ELF-1 (cell line): ENCODE measurements around the gene ADGRV1.
A peak's percentile ranks its signal among the peaks of the same experiment; 100 is the strongest.
"Not testable (repeated sequence)": the region's sequence is repeated elsewhere in the genome, so short reads cannot be mapped to it uniquely, and the experiment has no call there.

Source experiments
- DNase-seq: peaks from one replicate; pipeline ENCODE4 v3.0.0-alpha.2; 2016; ENCODE audit warnings: low read depth, low spot score

ADGRV1 gene

DNA sequence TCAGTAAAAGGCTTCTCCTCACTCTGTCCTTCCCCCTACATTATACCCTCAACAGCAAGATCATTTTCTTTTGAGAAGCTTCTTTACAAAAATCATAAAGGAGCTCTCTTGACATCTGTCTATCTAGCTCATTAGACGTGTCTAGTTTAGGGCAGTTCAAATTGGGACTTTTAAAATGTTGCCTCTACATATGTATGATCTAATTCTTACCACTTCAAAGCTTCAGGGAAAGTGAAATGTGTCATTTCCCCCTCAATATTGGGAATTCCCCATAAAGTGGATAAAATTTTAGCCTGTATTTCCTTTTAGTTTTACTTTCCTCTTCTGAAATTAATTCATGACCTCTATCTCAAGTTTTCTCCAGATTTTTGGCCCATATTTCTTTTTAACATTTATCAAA lies 500.8 kb downstream of the ADGRV1 start:
- no peak for DNase-seq

DNA sequence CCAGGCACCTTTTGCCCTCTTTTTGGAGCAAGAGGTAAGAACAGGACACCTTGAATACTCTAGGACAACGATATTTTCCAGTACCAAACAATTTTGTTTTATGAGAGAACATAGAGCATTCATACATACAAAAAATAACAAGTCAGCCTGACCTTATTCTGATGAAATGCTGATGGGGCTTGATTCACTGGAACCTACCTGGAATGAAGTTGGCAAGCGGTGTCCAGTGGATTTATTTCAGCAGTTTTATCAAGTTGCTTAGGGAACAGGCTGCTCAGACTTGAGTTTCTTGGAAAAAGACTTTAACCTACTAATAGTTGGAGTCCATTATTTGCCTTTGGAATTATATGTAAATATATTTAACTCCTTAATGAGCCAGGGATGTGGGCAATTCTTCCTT lies 502.5 kb downstream of the ADGRV1 start:
- DNase-seq: no peak

DNA sequence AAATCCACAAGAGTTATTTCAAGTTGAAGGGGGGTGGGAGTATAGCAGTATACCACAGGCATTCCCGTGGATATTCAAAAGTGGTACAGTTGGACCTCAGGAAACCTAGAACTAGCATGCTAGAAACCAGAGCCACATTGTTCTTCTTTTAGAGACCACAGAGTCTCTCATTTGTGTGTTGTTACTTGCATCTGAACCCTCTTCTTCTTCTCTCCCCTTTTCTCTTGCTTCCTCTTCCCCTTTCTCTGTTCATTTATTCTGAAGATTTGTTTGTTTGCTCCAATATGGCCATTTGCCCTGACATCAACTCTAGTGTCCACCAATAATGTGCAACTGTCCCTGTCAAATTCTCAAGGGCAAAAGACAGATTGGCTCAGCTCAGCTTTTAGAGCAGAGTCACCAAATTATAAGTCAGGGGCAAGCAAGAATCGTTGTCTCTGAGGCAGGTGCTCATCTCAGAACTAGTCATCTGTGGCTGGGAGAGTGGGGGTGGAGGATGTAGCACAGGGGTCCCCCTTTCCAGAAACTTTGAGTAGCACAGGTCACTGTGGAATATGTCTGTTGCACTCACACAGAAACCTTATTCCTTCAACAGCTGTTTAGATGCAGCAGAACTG lies 503.5 kb downstream of the ADGRV1 start:
- DNase-seq: no peak

DNA sequence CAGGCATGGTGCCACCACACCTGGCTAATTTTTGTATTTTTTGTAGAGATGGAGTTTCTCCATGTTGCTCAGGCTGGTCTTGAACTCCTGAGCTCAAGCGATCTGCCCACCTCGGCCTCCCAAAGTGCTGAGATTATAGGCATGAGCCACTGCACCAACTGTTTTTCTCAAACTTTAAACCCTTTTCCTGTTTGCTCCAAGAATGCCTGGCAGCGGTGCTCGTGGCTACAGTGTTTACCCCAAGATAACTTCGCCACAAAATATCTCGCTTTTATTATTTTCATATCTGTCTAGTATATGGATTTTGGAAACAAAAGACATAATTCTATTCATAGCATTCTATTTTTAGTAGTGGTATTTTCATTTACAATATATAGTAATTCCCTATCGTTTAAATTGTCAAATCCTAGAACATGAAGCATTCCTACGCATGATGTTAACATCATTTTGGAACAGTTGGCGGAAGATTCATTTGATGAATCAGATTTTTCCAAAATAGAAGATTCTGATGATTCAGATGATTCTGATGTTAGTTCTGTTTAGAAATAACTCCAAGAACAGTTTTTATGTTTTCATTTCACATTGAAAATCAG lies 504.6 kb downstream of the ADGRV1 start:
- DNase-seq: not testable (repeated sequence)

DNA sequence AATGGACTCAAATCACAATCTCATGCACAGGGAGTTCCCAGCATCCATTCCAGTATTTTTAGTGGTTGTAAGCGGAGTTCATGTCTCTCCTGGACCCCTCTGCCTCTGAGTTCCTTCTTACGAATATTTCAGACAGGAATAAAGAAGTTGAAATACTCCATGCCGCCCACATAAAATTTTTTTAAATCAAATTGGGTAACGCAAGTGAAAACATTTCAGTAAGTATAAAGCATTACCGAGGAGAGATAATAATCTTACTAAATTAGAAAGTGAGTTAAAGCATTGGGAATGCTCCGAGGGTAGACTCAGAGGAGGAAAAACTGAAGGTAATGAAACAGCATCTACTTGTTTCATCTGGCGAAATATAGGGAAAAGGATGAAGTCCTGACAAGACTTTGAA lies 506.9 kb downstream of the ADGRV1 start:
- no peak for DNase-seq

DNA sequence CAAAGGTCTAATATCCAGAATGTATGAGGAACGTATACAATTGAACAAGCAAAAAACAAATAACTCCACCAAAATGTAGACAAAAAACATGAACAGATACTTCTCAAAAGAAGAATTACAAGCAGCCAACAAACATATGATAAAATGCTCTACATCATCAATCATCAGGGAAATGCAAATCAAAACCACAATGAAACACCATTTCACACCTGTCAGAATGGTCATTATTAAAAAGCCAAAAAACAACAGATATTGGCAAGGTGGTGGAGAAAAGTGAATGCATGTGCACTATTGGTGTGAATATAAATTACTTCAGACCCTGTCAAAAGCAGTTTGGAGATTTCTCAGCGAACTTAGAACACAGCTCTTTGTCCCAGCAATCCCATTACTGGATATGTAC lies 510.8 kb downstream of the ADGRV1 start:
- no peak for DNase-seq

DNA sequence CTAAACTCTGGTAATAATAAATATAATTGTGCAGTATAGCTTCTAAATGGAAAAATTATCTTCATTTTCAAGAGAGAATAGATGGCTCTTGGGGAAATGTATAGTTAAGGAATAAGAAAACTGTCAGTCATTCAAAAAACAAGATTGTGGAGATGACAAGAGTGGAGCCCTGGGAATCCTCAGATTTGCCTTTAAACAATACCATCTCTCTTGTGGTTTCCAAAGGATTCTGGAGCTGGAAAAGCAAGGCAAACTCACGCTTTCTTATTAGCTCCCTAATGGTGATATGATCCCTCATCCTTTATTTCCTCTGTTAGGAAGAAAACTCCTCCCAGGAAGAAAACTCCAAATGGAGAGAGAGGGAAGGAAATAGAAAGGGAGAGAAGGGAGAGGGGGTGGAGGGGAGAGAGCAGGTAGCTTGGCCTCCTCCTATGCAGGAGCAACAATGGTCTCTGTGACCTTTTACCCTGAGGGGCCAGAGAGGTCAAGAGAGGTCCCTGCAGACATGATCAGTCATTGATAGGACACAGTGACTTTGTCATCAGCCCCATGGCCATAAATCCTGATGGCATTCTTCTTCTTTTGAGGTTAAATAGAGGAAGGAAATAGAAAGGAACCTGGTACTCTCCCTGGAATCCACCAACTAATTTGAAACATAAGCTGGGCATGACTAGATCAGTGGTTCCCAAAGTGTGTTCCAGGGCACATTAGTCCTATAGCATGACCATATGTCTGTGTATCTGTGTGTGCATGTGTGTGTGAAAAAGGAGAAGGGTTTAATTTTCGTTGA lies 512.4 kb downstream of the ADGRV1 start:
- peak; percentile 83 for DNase-seq

DNA sequence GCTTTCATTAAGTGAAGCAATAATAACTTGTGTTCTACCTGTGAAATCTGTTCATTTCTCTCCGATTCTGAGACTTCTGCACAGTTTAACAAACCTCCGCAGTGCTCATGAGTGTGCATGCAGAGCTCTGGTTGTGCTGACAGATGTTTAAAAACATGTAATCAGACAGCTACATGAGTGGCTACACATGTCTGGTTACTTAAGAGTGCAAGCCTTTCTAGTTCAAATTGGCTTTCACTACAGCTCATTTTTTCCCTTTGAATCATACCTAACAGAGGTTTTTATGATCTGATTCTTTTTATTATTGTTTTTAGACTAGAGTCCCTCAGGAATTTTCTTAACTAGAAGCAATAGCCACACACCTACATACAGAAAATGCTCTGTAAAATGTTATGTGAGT lies 514.3 kb downstream of the ADGRV1 start:
- DNase-seq: no peak

DNA sequence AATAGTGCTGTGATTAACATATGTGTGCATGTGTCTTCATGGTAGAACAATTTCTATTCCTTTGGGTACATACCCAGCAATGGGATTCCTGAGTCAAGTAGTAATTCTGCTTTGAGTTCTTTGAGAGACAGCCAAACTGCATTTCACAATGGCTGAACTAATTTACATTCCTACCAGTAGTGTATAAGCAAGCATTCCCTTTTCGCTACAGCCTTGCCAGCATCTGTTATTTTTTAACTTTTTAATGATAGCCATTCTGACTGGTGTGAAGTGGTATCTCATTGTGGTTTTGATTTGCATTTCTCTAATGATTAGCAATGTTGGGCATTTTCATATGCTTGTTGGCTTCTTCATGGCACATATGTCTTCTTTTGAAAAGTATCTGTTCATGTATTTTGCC lies 516.0 kb downstream of the ADGRV1 start:
- DNase-seq: no peak

DNA sequence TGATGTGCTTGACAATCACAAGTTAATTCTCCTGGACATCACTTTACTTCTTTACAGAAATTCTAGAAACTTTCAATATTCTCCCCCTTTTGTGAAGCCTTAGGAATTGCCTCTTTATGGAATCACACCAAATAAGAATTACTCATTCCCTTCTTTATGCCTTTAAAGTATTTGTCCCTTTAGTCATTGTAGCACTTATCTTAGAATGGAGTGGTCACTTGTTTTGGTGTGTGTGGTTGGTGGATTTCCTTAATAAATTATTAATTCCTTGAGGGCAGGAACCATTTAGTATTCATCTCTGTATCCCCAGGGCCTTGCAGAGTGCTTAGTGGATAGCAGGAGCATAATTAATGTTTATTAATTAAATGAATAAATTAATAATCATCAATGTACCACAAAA lies 517.5 kb downstream of the ADGRV1 start:
- DNase-seq: no peak

DNA sequence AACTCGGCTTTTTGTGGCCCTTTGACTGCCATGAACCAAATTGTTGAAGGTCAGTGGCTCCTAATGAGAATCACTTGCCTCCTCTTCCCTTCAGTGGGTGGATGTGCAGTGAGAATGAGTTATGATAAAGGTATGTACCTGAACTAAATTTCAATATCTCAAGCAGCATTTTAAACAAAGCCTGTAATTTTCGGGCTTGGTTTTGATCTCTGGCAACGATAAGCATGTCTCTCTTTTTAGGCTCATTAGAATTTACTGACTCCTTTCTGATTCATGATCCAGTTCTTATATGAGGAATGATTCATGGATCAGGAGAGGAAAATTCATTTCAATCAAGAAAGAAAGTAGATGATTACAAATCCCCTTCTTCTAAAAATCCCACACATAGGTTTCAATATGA lies 519.0 kb downstream of the ADGRV1 start:
- no peak for DNase-seq

DNA sequence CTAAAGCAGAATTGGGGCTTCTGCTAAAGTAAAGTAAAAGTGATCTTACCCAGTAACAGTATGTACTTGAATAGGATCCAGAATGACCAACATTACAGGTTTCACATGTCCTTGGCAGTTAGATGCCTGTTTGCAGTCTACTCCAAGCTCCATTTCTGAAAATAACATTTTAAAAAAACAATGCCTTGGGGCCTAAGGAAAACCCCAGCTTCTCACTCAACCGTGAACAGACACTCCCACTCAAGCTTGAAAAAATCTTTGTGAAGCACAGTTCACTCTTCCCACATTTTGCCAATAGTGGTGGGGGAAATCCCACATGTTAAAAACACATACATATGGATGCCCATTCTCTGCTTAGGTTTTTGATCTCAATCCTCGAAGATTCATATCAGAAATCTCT lies 520.4 kb downstream of the ADGRV1 start:
- DNase-seq: no peak

DNA sequence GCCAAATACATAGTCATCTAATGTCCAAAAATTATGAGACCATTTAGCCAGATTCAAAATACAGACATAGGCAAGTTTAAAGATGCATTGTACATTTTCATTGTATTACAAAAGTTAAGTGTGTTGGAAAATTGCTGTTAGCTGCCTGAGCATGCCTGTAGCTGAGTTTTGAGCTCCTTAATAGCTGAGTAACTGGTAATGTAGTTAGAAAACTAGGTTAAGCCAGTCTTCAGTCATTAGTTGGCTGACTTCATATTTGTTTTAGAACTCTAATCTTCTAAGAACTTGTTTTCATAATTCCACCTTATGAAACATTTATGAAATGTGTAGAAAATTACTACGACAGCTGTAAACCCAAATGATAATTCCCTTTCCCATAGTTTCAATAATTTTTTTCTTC lies 531.2 kb downstream of the ADGRV1 start:
- DNase-seq: no peak

DNA sequence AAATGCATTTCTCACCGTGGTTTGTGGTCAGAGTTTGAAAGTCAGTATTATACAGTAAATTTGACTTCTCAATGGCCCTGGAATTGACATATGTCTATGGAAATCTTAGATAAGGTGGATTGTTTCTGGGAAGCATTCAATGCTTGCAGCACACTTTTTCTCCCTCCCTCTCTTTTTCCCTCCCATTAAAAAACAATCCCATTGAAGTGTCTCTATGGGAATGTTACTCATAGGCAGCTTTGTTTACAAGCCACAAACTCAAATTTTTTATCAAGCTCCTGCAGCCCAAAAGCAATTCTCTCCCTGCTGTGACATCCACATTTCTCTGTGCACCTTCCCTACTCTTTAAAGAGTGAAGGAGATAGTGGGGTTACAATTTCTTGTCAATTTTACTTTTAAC lies 532.4 kb downstream of the ADGRV1 start:
- DNase-seq: no peak

DNA sequence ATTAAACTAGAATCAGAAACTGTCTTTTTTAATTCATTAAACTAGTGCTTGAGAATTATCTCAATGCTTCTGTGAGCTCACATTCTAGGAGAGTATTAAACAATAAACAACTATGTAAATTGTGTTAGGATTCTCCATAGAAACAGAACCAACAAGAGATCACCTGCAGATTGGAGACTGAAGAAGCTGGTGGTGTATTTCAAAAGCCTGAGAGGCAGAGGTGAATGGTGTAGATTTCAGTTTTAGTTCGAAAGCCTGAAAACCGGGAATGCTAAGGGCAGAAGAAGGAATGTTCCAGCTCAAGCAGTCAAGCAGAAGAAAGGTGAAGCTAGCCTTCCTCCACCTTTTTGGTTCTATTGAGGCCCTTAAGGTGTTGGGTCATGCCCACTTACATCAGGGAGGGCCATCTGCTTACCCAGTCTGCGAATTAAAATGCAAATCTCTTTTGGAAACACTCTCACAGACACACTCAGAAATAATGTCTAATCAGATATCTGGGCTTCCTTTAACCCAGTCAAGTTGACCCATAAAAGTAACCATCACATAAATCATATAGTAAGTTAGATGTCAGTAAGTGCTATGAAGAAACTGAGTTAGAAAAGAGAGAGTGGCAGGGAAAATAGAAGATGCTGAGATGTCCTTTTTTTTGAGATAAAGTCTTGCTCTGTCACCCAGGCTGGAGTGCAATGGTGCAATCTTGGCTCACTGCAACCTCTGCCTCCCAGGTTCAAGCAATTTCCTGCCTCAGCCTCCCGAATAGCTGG lies 533.1 kb downstream of the ADGRV1 start:
- no peak for DNase-seq

DNA sequence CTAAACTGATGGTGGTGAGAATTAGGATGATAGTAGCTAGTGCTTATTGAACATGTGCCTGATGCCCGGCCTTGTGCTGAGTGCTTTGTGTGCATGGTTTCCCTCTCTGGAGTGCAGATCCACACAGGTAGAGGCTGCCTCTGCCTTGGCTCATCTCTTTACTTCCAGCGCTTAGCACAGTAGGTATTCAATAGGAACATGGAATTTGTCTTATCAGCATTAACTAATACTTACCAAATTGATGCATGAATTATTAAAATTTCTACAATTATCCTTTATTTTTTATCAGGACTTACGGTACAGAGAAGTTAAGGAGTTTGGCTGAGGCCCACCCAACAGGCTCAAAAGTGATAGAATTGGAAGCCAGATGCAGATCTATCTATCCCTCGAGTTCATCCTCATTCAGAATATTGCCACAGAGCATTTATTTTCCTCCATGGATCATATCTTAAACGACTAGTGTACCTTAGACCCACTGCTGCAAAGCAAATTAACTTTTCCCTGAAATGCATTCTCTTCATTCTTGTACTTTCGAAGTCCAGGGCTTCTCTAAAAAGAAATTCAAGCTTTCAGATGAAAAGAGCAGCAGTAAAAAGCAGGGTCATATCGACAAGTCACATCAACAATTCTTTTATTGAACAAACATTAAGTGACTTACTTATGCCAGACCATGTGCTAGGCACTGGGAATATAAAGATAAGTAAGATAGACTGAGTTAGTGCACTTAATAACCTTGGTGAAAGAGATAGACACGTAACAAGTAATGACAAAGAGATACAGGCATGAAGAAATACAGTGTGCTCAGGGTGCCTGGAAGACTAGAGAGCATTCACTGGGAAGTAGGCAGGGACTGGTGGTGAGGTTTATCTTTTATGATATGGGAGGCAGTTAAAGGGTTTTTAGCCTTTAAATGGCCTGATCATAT lies 534.5 kb downstream of the ADGRV1 start:
- DNase-seq: no peak

DNA sequence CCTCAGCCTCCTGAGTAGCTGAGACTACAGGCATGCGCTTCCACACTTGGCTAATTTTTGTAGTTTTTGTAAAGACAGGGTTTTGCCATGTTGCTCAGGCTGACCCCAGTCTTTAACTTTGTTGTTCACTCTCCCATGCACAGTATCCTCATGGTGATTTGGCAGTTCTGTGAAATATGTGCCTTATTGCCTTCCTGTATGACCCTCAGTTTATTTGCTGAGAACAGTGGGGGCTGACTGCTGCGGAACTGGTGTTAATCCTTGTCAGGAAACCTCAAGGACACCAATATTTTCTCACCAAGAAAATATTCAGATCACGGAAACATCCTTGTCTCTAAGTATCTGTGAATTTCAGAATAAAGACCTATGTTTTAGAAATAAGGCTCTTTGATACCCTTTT lies 536.7 kb downstream of the ADGRV1 start:
- DNase-seq: no peak

DNA sequence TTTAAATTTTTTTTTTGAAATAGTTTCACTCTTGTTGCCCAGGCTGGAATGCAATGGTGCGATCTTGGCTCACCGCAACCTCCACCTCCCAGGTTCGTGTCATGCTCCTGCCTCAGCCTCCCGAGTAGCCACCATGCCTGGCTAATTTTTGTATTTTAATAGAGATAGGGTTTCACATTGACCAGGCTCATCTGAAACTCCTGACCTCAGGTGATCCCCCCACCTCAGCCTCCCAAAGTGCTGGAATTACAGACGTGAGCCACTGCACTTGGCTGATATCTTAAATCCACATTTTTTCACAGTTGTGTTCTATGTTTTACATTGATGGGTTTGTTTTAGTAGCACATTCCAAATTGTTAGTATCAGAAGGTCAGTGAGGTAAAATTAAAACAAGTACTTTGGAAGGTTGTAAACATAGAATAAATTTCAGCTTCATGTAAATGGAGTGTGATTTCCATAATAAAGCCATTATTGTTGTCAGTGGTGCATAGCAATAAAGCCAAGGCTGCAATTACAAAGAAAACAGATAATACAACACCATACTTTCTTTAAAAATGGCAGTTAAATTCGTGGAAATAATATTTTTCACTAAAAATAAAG lies 537.3 kb downstream of the ADGRV1 start:
- no peak for DNase-seq

DNA sequence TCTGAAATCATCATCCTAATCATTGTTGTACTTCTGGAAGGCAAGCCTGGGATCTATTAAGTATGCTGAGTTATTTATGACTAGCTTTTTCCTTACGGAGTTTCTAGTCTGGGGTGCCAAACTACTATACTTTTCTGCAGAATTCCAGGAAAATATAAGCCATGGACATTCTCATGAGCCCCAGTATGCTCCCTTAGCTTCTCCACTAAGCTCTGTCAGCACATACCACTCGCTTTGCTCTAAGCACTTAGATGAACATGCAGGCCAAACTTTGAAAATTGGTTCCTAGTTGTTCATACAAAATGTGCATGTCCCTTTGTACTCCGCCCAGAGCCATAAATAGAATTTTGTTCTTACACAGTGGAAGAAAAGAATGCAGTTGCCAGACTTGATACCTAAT lies 539.9 kb downstream of the ADGRV1 start:
- DNase-seq: no peak

DNA sequence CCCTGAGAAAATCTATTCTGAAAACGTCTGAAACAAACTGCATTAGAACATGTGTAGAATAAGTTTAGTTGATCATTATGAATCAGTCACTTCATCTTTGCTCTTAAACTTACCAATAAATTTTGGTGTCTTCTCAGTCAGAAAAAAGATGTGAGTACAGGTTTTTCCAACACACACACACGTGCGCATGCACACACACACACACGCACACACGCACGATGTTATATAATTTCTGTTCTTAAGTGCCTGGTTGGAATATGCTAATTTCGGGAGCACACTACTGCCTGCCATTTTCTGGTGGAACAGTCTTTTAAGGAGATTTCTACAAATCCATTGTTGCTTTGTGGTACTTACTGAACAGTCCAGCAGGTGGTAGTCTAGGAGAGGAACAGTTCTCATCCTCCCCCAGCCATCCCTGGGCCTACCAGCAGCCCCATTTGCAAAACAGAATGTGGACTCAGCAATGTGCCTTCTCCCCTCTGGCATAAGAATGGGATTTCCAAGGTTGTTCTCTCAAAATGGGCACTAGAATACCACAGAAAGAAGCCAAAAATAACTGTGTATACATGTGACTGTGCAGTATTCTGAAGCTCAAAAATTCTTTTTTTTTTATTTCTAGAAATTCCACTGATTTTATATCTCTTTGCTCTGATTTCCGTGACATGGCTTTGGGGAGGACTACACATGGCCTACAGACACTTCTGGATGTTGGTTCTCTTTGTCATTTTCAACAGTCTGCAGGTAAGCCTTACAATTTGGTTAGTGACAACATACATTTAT lies 543.2 kb downstream of the ADGRV1 start:
- DNase-seq: peak; percentile 73
